GM21447 (cell line): ENCODE results near the gene CBX7.

Experiments
- ATAC-seq: cut with Tn5 transposase; IDR thresholded peaks from one replicate; pipeline ENCODE4 v1.9.1; 2021; ENCODE audit not compliant: unreplicated experiment

Gene CBX7

GRCh38 chr22:39094717-39095389, 57.6 kb downstream of the CBX7 start:
- no peak for ATAC-seq

GRCh38 chr22:39092111-39092862, 60.2 kb downstream of the CBX7 start:
- ATAC-seq, result no peak

GRCh38 chr22:39091126-39092081, 61.1 kb downstream of the CBX7 start:
- no peak for ATAC-seq

GRCh38 chr22:39090426-39091064, 61.9 kb downstream of the CBX7 start:
- ATAC-seq, result no peak

GRCh38 chr22:39089928-39090327, 62.6 kb downstream of the CBX7 start:
- no peak for ATAC-seq

- ATAC-seq, result no peak
Measured at GRCh38 chr22:39088685-39089032, 63.8 kb downstream of the CBX7 start.

- ATAC-seq, result no peak
Measured at GRCh38 chr22:39087881-39088684, 64.4 kb downstream of the CBX7 start.

- no peak for ATAC-seq
Measured at GRCh38 chr22:39087098-39087497, 65.4 kb downstream of the CBX7 start.

- no peak for ATAC-seq
Measured at GRCh38 chr22:39084666-39085065, 67.8 kb downstream of the CBX7 start.

- no peak for ATAC-seq
Measured at GRCh38 chr22:39083212-39084165, 69.0 kb downstream of the CBX7 start.

GRCh38 chr22:39081598-39081997, 70.9 kb downstream of the CBX7 start:
- ATAC-seq, result no peak

GRCh38 chr22:39081016-39081415, 71.5 kb downstream of the CBX7 start:
- no peak for ATAC-seq
